HG03196 (cell line): ENCODE data around the gene SRPX.

Experiments used
- ATAC-seq: cut with Tn5 transposase; IDR thresholded peaks from one replicate; pipeline ENCODE4 v1.9.1; 2021; ENCODE audit not compliant: unreplicated experiment

Gene SRPX

DNA sequence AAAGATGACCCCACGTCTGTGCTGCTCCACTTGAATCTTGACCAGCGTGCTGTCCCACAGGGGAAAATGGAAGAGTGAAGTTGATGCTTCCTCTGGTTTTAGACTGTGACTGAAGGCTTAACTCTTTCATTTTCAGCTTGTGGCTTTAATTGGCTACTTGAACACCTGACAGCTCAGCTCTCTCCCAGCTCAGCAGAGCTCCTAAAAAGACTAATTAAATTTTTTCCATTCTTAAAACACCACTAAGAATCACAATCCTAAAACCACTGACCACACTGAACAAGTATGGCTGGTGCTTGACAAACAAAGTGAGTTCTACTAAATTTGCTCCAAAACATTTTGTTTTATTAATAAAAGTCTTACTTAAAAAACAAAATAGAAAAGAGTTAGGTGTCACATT lies 71.7 kb downstream of the SRPX start:
- ATAC-seq: no peak

DNA sequence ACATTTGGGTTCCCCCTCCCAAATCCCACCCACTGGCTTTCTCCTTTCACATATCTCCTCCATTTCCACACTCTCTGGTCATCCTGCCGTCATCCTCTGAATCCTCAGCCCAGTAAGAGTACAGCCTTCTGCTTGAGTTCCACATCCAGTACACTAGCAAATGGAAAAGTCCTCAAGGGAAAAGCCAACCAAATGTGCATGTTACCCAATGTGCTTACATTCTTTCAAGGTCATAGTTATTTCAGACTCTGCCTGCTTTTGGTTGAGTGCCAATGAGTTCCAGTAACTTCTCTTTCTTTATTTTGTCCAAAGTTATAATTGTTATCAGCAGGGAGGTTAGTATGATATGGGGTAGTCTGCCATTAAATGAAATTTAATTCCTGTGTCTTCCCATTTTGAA lies 78.1 kb downstream of the SRPX start:
- ATAC-seq: no peak

GRCh38 chrX:38138900-38139299 lies 81.8 kb downstream of the SRPX start:
- ATAC-seq: no peak

- no peak for ATAC-seq
Measured at GRCh38 chrX:38138157-38138891, 82.3 kb downstream of the SRPX start.

DNA sequence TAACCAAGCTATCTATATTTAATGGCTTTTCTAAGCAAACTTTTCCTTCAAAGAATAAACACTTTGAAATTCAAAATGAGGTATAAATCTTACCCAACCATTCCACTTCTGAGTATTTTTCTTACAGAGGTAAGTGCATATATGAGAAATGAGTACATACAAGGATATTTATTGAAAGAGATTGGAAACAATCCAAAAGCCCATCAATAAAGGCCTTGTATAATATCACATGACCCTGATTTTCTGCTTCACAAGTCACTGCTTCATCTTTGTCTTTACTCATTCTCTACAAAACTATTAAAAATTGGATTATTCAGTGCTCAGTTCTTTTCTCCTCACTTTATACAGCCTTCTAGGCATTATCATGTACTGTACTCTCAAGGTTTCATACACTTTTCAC lies 91.3 kb downstream of the SRPX start:
- no peak for ATAC-seq

- ATAC-seq: no peak
Measured at GRCh38 chrX:38127961-38128360, 92.7 kb downstream of the SRPX start.

DNA sequence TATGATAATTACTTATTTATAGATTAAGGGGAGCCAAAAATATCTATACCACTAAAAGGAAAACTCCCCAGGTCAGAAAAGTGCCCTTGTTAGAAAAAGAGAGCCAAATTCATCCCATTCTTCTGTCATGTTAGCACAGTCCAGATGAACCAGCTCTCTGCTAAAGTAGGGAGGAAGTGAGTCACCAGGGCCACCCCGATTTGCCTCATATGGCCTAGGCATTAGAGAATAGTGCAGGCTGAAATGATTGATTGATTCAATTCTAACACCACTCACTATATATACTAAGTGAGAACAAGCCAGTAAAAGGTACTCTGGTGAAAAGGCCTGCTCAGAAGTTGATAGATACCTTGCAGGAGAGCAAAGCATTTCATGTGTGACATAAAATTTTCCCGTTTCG lies 94.5 kb downstream of the SRPX start:
- ATAC-seq: no peak

GRCh38 chrX:38124000-38124399 lies 96.7 kb downstream of the SRPX start:
- ATAC-seq: no peak

GRCh38 chrX:38117485-38117884 lies 103.2 kb downstream of the SRPX start:
- ATAC-seq: no peak

DNA sequence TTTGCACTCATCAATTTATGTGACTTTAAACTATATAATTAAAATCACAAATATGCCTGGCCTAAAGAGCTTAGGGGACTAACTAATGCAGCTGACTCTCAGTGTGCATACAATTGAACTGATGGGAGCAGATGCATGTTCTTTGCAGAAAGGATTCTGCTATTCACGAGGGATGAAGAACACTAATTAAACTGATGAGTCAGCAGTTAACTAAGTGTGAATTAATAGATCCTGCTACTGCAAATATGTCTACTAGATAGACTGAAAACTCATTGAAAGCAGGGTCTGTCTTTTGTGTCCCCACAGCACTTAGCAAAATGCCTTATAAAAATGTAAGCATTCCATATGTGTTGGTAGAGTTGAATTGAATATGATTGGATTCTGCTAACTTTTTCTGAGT lies 104.0 kb downstream of the SRPX start:
- no peak for ATAC-seq

- peak; percentile 89 for ATAC-seq
Measured at GRCh38 chrX:38112566-38112965, 108.1 kb downstream of the SRPX start.

DNA sequence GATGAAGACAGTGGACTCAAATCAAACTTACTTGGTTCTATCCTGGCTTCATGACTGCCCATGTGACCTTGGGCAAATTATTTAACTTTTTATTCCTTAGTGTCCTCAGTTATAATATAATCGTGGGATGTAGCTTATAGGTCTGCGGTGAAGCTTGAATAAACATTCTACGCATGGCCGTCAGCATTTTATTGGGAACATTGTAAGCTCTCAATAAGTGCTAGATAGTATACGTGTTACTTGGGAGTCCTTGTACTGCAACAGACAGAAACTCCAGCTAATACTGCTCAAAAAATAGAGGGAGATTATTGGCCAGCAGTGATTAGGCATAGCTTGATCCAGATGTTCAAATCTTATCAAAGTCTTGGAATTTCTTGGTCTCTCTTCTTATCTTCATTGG lies 109.5 kb downstream of the SRPX start:
- no peak for ATAC-seq

- no peak for ATAC-seq
Measured at GRCh38 chrX:38110231-38110630, 110.4 kb downstream of the SRPX start.

DNA sequence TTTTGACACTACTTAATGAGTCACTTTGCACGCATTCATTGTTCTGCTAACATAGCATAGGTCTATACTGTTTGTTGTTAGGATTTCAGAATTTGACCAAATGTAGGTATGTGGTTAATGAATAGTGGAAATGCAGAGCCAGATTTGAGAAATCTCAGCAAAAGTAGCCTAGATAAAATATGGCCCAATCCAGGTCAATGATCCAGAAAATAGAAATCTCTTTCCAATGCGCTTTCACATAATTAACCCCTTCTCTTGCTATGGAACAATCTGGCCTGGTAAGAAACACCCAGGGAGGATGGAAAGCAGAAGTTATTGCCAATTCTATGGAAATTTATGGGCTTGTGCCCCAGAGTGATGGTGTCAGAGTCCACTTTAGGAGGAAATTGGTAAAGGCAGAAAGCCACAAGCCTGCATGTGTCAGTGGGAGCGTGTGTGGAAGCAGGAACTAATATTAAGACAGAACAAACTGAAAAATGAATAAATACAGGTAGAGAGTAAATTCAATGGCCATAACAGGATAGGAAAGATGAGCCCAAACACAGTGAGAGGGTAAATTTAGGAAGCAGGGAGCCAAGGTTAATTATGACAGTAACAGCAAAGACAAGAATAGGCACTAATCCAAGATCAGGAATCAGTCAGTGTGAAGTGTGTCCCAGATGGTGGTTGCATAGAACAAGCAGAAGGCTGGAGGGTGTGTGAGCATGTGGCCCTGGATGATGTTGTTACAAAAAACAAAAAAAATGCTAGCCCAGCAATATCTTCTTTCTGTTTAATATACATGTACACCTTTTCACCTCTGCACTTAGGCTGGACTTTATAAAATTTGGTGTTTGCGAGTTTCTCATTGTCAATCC lies 111.4 kb downstream of the SRPX start:
- ATAC-seq: no peak

- ATAC-seq: no peak
Measured at GRCh38 chrX:38108364-38108763, 112.3 kb downstream of the SRPX start.

DNA sequence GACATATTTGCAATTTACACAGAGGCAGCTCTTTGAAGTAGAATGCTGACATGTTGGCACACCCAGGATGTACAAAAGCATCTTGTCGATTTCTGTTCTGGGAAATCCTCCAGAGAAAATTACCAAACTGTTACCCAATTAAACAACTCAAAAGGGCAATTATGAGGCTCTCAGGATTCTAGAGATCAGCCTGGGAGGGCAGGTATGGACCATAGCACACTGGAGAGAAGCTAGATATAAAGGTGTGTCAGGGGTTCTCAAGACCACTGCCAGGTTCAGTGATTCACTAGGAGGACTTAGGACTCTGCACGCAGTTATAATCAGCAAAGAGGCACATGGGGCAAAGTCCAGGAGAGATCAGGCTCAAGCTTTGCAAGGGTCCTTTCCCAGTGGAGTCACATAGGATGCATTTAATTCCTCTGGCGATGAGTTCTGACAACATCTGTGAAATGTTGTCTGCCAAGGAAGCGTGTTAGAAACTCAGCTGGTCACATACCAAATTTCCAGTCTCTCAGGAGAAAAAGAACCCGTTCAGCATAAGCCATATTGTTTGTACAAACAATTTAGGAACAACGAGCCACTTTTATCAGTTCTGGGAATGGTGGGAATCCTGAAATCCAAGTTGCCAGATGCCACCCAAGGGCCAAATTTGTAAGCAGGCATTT lies 113.5 kb downstream of the SRPX start:
- no peak for ATAC-seq

GRCh38 chrX:38105216-38105725 lies 115.4 kb downstream of the SRPX start:
- ATAC-seq: no peak

- ATAC-seq: peak; percentile 92
Measured at GRCh38 chrX:38103857-38104812, 116.5 kb downstream of the SRPX start.

DNA sequence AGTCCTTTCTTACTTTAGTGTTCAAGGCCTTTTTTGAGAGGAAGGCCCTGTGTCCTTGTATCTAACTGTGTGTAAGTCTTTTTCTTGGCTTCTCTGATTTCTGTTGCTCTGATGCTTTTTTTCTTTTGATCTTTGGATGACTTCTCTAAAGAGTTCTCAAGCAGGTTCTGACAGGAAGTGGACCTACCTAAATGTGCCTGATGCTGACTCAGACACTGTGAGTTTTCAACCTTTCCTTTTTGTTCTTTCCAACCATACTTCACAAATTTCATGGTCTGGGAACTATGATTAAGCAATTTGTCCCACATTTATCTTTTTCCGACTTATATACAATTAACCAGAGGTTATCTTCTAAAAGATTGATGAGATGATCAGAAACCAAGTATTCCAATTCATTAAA lies 117.8 kb downstream of the SRPX start:
- no peak for ATAC-seq

GRCh38 chrX:38102240-38102639 lies 118.4 kb downstream of the SRPX start:
- ATAC-seq: no peak

- ATAC-seq: no peak
Measured at GRCh38 chrX:38099688-38100087, 121.0 kb downstream of the SRPX start.
